Suprapubic skin (tissue), 4 donors: ENCODE results near the gene ROPN1. TPM values are rescaled to one million over a fixed set of nuclear protein-coding genes. Genes with fewer than 3 reads are reported as not detected.

Experiments
- DNase-seq, 2 donors: peaks; one replicate each; pipeline ENCODE4 v3.0.0-alpha.2; 2019; ENCODE audit warnings: low spot score in 2 of 2
- H3K27ac ChIP-seq: fragments of 200-600 bp; sonication (generic); one replicate; pipeline ENCODE4 v1.5.1; 2019
- H3K27me3 ChIP-seq: fragments of 200-600 bp; sonication (generic); one replicate; pipeline ENCODE4 v1.5.1; 2019
- H3K36me3 ChIP-seq: fragments of 200-600 bp; sonication (generic); one replicate; pipeline ENCODE4 v1.5.1; 2019
- H3K4me1 ChIP-seq: fragments of 200-600 bp; sonication (generic); one replicate; pipeline ENCODE4 v1.5.1; 2019
- H3K4me3 ChIP-seq: fragments of 200-600 bp; sonication (generic); one replicate; pipeline ENCODE4 v1.5.1; 2019; ENCODE audit warnings: mild to moderate bottlenecking
- H3K9me3 ChIP-seq: fragments of 200-600 bp; sonication (generic); one replicate; pipeline ENCODE4 v1.5.1; 2019
- EP300 ChIP-seq: sonication (generic); formaldehyde crosslinking; IDR thresholded peaks from one replicate; pipeline ENCODE4 v1.6.1; 2017; ENCODE audit warnings: antibody characterized with exemption
- POLR2A ChIP-seq, 2 donors: fragments of 450-650 bp; IDR thresholded peaks; one replicate each; pipeline ENCODE4 v1.6.1; 2017; ENCODE audit warnings: antibody characterized with exemption in 2 of 2, mild to moderate bottlenecking in 2 of 2, moderate library complexity in 2 of 2
- POLR2AphosphoS5 ChIP-seq, 3 donors: sonication (generic); formaldehyde crosslinking; IDR thresholded peaks; one replicate each; pipeline ENCODE4 v1.6.1; 2017; ENCODE audit warnings: antibody characterized with exemption in 3 of 3
- WGBS: methylation state at CpG from one replicate; pipeline ENCODE4 v1.1.5; 2018; 5-methylcytosine and 5-hydroxymethylcytosine counted together
- total RNA-seq, 4 donors: library from RNA; depleted of rRNA; stranded (reverse); fragments of >200 nt; gene quantifications; one replicate each; pipeline ENCODE4 v1.1.0, GENCODE V29; 2016
- TF ChIP-seq, protein P1 (sequence below), 2 donors: fragments of 200-600 bp in 1 of 2; fragments of 450-650 bp in 1 of 2; sonication (generic) in 1 of 2; IDR thresholded peaks; one replicate each; pipeline ENCODE4 v1.5.1; 2016 to 2019; ENCODE audit warnings: antibody characterized with exemption in 2 of 2, mild to moderate bottlenecking in 1 of 2, moderate library complexity in 1 of 2

The ROPN1 gene
- total RNA-seq, 4 donors from 2014 or later: 1.4 to 6.0 (median 2.4) TPM

DNA sequence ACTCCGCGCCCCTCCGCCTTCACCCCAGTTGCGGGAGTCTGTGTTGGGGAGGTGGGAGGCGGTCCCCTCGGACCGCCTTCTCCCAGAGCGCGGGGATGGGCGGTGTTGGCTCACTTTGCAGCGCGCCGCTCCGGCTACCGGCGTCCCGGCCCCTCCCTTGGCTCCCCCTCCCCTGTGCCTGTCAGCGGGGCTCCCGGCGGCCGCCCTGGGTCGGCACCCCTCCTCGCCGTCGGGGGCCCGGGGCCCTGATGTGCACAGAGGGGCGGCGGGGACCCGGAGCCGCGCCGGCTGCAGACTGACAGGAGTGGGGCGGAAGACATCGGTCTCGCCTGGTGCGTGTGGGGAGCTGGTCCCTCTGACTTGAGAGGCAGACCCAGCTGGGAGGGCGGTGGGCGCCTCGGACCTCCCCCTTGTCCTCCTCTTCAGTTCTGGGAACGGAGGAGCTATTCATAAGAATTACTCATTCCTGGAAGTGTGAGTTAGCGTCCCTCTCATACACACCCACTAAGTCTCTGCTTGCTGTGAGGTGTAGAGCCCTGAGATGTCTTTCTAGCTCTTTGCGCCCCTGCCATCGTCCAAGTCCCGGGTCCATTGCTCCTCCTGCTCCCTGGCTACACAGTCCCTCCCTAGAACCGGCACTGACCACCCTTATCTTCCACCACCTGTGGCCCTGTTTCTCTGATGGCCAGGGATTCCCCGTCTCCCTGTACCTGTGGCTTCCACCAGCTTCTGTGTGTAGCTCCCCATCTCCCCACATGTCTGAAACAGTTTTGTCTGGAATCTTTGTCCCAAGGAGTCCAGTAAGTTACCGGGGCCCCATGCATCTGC is 42.3 kb upstream of the ROPN1 start:
- peak overlapping the region; percentile 88 for H3K4me3 ChIP-seq
- TF ChIP-seq, protein P1, sequence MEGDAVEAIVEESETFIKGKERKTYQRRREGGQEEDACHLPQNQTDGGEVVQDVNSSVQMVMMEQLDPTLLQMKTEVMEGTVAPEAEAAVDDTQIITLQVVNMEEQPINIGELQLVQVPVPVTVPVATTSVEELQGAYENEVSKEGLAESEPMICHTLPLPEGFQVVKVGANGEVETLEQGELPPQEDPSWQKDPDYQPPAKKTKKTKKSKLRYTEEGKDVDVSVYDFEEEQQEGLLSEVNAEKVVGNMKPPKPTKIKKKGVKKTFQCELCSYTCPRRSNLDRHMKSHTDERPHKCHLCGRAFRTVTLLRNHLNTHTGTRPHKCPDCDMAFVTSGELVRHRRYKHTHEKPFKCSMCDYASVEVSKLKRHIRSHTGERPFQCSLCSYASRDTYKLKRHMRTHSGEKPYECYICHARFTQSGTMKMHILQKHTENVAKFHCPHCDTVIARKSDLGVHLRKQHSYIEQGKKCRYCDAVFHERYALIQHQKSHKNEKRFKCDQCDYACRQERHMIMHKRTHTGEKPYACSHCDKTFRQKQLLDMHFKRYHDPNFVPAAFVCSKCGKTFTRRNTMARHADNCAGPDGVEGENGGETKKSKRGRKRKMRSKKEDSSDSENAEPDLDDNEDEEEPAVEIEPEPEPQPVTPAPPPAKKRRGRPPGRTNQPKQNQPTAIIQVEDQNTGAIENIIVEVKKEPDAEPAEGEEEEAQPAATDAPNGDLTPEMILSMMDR (IDR thresholded peaks at IDR 0.05): no peak
- no peak for TF ChIP-seq POLR2AphosphoS5 (IDR thresholded peaks at IDR 0.05)
- no peak for TF ChIP-seq POLR2A (IDR thresholded peaks at IDR 0.05)
- TF ChIP-seq EP300: no peak
- H3K27me3 ChIP-seq: peaks cover 31% of the 10 kb centered on the region

DNA sequence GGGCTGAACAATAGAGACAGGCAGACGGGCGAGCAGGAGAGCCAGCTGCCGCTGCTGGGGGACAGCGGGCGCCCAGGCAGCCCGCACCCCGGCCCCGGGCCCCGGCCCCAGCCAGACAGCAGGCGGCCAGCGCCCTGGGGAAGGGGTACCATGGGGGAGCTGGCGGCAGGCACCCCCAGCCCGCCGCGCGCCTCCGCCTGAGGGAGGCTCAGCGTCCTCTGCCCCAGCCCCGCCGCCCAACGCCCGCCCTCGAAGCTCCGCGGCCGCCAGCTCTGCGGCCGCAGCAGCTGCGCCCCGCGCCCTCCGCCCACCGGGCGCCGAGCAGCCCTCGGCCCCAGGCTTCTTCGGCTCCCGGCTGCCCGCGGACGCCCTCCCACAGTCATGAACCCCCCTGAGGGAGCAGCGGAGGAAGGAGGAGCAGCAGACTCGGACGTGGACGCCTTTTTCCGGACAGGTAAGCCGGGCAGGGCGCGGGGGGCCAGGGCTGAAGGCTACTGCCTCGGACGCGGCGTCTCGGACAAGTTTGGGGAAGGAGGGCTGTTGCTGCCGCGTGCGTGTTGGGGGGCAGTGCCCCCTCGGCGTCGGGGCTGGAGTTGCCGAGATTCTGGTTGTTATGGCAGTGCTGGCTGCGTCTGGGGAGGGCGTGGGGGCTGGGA is 41.6 kb upstream of the ROPN1 start, which contains the start of gene KALRN:
Gene KALRN (plus strand): TSS at position 10 of the 656 bp plus-strand sequence.
- 0% methylated on average over 11 of the region's 63 CpGs for WGBS
- Histone ChIP-seq H3K36me3 (no peaks in the 10 kb centered on the region), H3K4me3 (peak within 1 kb of the TSS; percentile 88), H3K27ac (peak within 1 kb of the TSS; percentile 86), H3K27me3 (peaks cover 39% of the 10 kb centered on the region), H3K4me1 (peaks cover 21% of the 10 kb centered on the region), H3K9me3 (no peaks in the 10 kb centered on the region)
- TF ChIP-seq POLR2AphosphoS5 (IDR thresholded peaks at IDR 0.05) (no peak), POLR2A (IDR thresholded peaks at IDR 0.05) (no peak), EP300 (no peak)
- TF ChIP-seq, protein P1 (IDR thresholded peaks at IDR 0.05): no peak
- DNase-seq: peak in 1 of 2 donors; percentile 63

More for the DNA sequence above, 42.3 kb upstream of the ROPN1 start:
- H3K36me3 ChIP-seq: no peaks in the 10 kb centered on the region
- WGBS: 11% methylated on average over 10 of the region's 47 CpGs
- H3K4me1 ChIP-seq: peaks cover 21% of the 10 kb centered on the region
- peak overlapping the region; percentile 86 for H3K27ac ChIP-seq
- DNase-seq: no peak
- no peaks in the 10 kb centered on the region for H3K9me3 ChIP-seq

DNA sequence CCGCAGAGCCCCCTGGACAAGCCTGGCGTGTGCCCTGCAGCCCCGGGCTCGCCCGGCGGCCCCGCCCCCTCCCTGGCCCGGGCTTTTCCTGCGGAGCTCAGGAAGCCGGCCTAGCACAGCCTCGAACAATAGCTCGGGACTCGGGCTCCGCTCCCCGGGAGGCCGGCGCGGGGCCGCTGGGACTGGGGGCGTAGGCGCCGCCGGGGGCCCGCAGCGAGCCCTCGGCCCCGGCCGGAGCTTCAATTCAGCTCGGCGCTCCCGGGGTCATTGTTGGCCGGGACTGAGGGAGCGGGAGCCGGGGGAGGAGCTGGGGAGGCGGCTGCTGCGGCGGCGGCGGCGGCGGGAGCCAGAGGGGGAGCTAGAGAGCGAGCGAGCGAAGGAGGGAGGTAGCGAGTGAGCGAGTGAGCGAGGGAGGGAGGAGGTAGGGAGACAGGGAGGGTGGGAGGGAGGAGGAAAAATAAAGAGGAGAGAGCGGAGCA is 41.0 kb upstream of the ROPN1 start:
- DNase-seq: peak; percentile 85 to 86
- peak overlapping the region; percentile 88 for H3K4me3 ChIP-seq
- no peaks in the 10 kb centered on the region for H3K36me3 ChIP-seq
- TF ChIP-seq, protein P1 (IDR thresholded peaks at IDR 0.05): peak in 1 of 2 donors; percentile 92
- TF ChIP-seq POLR2A (IDR thresholded peaks at IDR 0.05): no peak
- WGBS: 2% methylated on average over 41 of the region's 48 CpGs
- peak overlapping the region; percentile 86 for H3K27ac ChIP-seq
- peaks cover 38% of the 10 kb centered on the region for H3K27me3 ChIP-seq
- H3K4me1 ChIP-seq: peaks cover 21% of the 10 kb centered on the region
- H3K9me3 ChIP-seq: no peaks in the 10 kb centered on the region

DNA sequence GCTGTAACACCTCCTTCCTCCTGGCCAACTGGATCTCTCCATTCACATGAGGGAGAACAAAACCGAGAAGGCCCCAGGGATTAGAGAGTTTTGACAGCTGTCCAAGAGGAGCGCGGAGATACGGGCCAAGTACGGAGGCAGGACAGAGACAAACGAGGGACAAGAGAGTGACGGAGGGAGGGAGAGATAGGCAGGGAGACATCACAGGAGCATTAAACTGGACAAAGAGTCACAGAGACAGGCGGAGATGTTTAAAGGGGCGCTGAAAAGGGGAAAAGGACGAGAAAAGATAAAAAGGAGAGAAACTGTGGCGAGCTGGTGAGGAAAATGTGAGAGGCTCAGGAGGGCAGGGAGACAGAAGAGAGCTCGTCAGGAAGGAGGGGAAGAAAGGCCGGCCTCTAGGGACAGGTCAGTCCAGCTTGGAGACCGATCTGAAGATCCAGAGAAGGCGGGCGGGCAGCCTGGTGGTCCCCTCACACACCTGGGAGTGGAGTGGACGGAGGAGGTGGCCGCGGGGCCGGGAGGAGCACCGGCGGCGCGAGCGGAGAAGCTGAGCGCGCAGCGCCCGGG is 40.5 kb upstream of the ROPN1 start:
- H3K27me3 ChIP-seq: peaks cover 34% of the 10 kb centered on the region
- DNase-seq: peak in 1 of 2 donors; percentile 62
- 11% methylated on average over 17 of the region's 29 CpGs for WGBS

More for the DNA sequence above, 40.5 kb upstream of the ROPN1 start:
- Histone ChIP-seq H3K27ac (peak overlapping the region; percentile 86), H3K36me3 (no peaks in the 10 kb centered on the region), H3K4me3 (peak overlapping the region; percentile 88), H3K4me1 (peaks cover 21% of the 10 kb centered on the region), H3K9me3 (no peaks in the 10 kb centered on the region)
- TF ChIP-seq, protein P1 (IDR thresholded peaks at IDR 0.05): no peak
- peak in 1 of 3 donors; percentile 16 for TF ChIP-seq POLR2AphosphoS5 (IDR thresholded peaks at IDR 0.05)
